CD4-positive, alpha-beta T cell (primary cell): ENCODE data around the gene ONECUT3. TPM values are rescaled to one million over a fixed set of nuclear protein-coding genes. Genes with fewer than 3 reads are reported as not detected.

Experiments used
- ATAC-seq: fragments of 200-7000 bp; cut with Tn5 transposase; one replicate; pipeline ENCODE4 v1.10.0; 2022; ENCODE audit warnings: mild to moderate bottlenecking; ENCODE audit not compliant: poor library complexity
- CTCF ChIA-PET: fragments of 350-600 bp; sonication (Branson Sonifier 250); formaldehyde crosslinking; loops from one replicate; lab custom pipeline; 2021; ENCODE audit warnings: antibody characterized with exemption, inconsistent platforms; lab: Charles Lee
- POLR2A ChIA-PET: fragments of 350-600 bp; sonication (Branson Sonifier 250); formaldehyde crosslinking; loops from one replicate; lab custom pipeline; 2021; ENCODE audit warnings: antibody characterized with exemption, inconsistent platforms; lab: Charles Lee
- DNase-seq, 14 experiments: peaks; one replicate each; pipeline ENCODE4 v3.0.0-alpha.2; 2013 to 2020; ENCODE audit warnings: mixed read lengths in 2 of 14
- H3K27ac ChIP-seq, 2 donors: one replicate each; pipeline versions ENCODE4 v1.5.1 to v1.7.0; 2013; ENCODE audit warnings: low read length in 2 of 2, low read depth in 1 of 2, mild to moderate bottlenecking in 1 of 2
- H3K27me3 ChIP-seq, 2 experiments: 1 replicate in 1 of 2; 2 replicates in 1 of 2; pipeline versions ENCODE4 v1.6.1 to v1.7.0; 2013; ENCODE audit warnings: low read length in 2 of 2, control low read depth in 1 of 2, mild to moderate bottlenecking in 1 of 2, moderate library complexity in 1 of 2; ENCODE audit not compliant: insufficient read depth in 2 of 2, control insufficient read depth in 1 of 2
- H3K36me3 ChIP-seq: one replicate; pipeline ENCODE4 v1.6.1; 2013; ENCODE audit warnings: low read length, control low read depth; ENCODE audit not compliant: insufficient read depth
- H3K4me1 ChIP-seq: one replicate; pipeline ENCODE4 v1.6.1; 2013; ENCODE audit warnings: low read length, control low read depth; ENCODE audit not compliant: insufficient read depth
- H3K4me3 ChIP-seq: one replicate; pipeline ENCODE4 v1.5.1; 2013; ENCODE audit warnings: mild to moderate bottlenecking, low read length, moderate library complexity
- H3K9me3 ChIP-seq, 2 experiments: 1 replicate in 1 of 2; 2 replicates in 1 of 2; pipeline versions ENCODE4 v1.6.1 to v1.7.0; 2013; ENCODE audit warnings: low read length in 2 of 2, mild to moderate bottlenecking in 2 of 2, control low read depth in 1 of 2, moderate library complexity in 1 of 2; ENCODE audit not compliant: control insufficient read depth in 1 of 2, insufficient read depth in 1 of 2
- H3K27ac Mint-ChIP-seq: one replicate; pipeline ENCODE4 v1.8.0; 2020; ENCODE audit warnings: mixed read lengths
- H3K27me3 Mint-ChIP-seq: one replicate; pipeline ENCODE4 v1.8.0; 2021; ENCODE audit warnings: mixed read lengths
- H3K36me3 Mint-ChIP-seq: one replicate; pipeline ENCODE4 v1.8.0; 2021; ENCODE audit warnings: low read depth, mixed read lengths
- H3K4me1 Mint-ChIP-seq: one replicate; pipeline ENCODE4 v1.8.0; 2021; ENCODE audit warnings: low read depth, mixed read lengths
- H3K4me3 Mint-ChIP-seq: one replicate; pipeline ENCODE4 v1.8.0; 2020; ENCODE audit warnings: mild to moderate bottlenecking, mixed read lengths
- H3K9me3 Mint-ChIP-seq: one replicate; pipeline ENCODE4 v1.8.0; 2020; ENCODE audit warnings: mixed read lengths
- intact Hi-C, 2 experiments: fragments of 100-400 bp; cut with DNase I in 1 of 2; cut with micrococcal nuclease in 1 of 2; formaldehyde crosslinking; loops; one replicate each; pipeline versions ENCODE4 v1.15.1 to v1.9.0; 2023 to 2025; cut with DNase I, micrococcal nuclease
- total RNA-seq, 174 experiments: library from RNA in 2 of 174; stranded (reverse) in 2 of 174; gene quantifications; one replicate each; pipeline ENCODE4 v1.2.3 and lab custom pipeline; 2021 to 2026
- TF ChIP-seq, protein P1 (sequence below): fragments of 200-600 bp; IDR thresholded peaks from one replicate; pipeline ENCODE4 v1.8.0; 2022; ENCODE audit warnings: antibody characterized with exemption, mild to moderate bottlenecking

The ONECUT3 gene
- total RNA-seq, 2 experiments from 2014 or later, result not detected

DNA sequence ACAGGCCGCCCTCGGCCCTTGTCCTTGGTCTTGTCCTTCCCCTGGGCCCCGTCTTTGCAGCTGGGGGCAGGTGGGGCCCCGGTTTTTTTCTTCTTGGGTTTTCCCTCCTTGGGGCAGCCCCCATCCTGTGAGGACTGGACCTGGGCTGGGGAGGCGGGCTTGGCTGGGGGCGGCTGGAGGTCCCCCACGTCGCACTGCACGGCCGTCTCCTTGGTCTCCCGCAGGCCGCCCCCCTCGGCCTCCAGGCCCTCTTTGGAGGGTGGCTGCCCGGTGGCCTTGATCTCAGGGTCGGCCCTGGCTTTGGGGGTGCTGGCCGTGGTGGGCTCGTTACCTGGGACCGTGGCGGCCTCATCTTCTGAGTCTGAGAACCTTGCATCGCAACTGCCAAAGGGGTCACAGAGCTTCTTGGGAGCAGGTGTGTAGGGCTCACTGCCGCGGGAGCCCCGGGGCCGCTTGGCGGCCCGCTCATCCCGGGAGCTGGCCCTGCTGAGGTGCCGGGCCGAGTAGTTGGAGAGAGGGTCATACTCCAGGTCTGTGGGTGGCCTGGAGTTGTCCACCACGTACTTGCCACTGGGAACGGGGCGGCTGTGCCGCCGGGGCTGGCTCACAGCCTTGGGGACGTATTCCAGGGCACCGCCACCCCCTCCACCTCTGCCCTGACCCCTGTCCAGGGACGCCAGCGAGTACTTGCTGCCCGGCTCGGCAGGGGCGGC, 74.4 kb downstream of the ONECUT3 start:
- no peak overlapping the region for H3K27ac Mint-ChIP-seq
- intact Hi-C loops, result loop anchor here in 1 of 2 experiments (5.0 to 10.0 kb wide), 2 partner anchors 155 to 283 kb away; no protein-coding TSS in a partner anchor
- H3K27me3 ChIP-seq, result no peaks in the 10 kb centered on the region
- no peak overlapping the region for H3K4me3 ChIP-seq
- no peak overlapping the region for H3K4me3 Mint-ChIP-seq
- H3K36me3 Mint-ChIP-seq, result peaks cover 31% of the 10 kb centered on the region
- peaks cover 4% of the 10 kb centered on the region for H3K4me1 Mint-ChIP-seq
- ChIA-PET POLR2A (interaction anchor here (0.5 to 1.9 kb wide), 2 partner anchors 29 to 991 kb away, joined by 3 to 5 read pairs; no protein-coding TSS in a partner anchor), CTCF (no interaction called here)
- TF ChIP-seq, protein P1, sequence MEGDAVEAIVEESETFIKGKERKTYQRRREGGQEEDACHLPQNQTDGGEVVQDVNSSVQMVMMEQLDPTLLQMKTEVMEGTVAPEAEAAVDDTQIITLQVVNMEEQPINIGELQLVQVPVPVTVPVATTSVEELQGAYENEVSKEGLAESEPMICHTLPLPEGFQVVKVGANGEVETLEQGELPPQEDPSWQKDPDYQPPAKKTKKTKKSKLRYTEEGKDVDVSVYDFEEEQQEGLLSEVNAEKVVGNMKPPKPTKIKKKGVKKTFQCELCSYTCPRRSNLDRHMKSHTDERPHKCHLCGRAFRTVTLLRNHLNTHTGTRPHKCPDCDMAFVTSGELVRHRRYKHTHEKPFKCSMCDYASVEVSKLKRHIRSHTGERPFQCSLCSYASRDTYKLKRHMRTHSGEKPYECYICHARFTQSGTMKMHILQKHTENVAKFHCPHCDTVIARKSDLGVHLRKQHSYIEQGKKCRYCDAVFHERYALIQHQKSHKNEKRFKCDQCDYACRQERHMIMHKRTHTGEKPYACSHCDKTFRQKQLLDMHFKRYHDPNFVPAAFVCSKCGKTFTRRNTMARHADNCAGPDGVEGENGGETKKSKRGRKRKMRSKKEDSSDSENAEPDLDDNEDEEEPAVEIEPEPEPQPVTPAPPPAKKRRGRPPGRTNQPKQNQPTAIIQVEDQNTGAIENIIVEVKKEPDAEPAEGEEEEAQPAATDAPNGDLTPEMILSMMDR, result no peak
- no peaks in the 10 kb centered on the region for H3K9me3 ChIP-seq
- H3K9me3 Mint-ChIP-seq, result no peaks in the 10 kb centered on the region
- H3K27ac ChIP-seq, result no peak overlapping the region
- no peak for DNase-seq
- ATAC-seq, result no peak
- H3K36me3 ChIP-seq, result peaks cover 66% of the 10 kb centered on the region
- no peaks in the 10 kb centered on the region for H3K27me3 Mint-ChIP-seq
- H3K4me1 ChIP-seq, result peaks cover 10% of the 10 kb centered on the region

DNA sequence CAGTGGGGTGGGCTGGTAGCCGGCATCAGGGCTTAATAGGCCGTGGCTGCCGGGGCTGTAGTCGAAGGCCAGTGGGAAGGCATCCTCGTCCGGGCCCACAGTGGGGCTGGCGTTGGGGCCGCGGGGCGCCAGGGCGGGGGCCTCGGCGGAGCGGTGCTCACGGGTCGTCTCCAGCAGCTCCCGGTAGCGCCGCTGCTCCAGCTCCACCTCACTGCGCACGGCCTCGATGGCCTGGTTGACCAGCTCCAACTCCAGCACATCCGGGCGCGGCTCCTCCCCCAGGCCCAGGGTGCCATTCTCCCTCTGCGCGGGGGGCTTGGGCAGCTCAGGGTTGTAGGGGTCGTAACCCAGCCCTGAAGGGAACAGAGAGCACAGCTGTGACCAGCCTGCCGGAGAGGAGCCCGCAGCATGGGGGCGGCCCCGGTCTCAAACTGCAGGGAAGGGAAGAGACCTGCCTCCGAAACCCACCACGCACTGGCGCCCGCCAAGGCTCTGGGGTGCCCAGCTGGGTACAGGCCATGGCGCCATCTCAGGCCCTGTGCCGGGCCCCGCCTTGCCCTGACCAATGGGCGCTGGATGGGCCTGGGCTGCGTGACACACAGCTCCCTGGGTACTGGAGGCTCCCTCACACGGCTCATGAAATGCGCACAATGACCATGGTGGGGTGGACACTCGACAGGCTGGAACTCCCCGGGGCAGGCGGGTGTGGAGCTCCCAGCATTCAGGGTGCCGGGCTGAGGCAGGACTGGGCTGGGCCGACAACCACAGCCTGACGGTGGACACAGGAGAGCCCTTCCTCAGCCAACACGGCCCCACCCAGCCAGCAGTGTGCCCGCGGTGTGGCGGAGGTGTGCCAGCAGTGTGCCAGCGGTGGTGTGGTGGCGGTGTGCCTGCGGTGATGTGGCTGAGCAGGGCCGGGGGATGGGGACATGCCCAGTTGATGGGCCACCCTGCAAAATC, 75.3 kb downstream of the ONECUT3 start:
- H3K27me3 ChIP-seq, result no peaks in the 10 kb centered on the region
- Mint-ChIP-seq H3K27ac (no peak overlapping the region), H3K4me3 (no peak overlapping the region), H3K36me3 (peaks cover 26% of the 10 kb centered on the region), H3K27me3 (no peaks in the 10 kb centered on the region), H3K9me3 (no peaks in the 10 kb centered on the region), H3K4me1 (peaks cover 4% of the 10 kb centered on the region)
- no peaks in the 10 kb centered on the region for H3K9me3 ChIP-seq
- no peak overlapping the region for H3K27ac ChIP-seq
- no peak for DNase-seq
- H3K4me3 ChIP-seq, result no peak overlapping the region
- POLR2A ChIA-PET, result interaction anchor here (1.9 kb wide), 1 partner anchor 28 kb away, joined by 5 read pairs; no protein-coding TSS in a partner anchor
- CTCF ChIA-PET, result interaction anchor here (1.1 kb wide), 1 partner anchor 9 kb away, joined by 4 read pairs; no protein-coding TSS in a partner anchor
- H3K4me1 ChIP-seq, result peaks cover 10% of the 10 kb centered on the region
- peaks cover 61% of the 10 kb centered on the region for H3K36me3 ChIP-seq
- intact Hi-C loops, result loop anchor here in 1 of 2 experiments (5.0 to 10.0 kb wide), 2 partner anchors 156 to 284 kb away; no protein-coding TSS in a partner anchor
- no peak for ATAC-seq
- TF ChIP-seq, protein P1, result no peak

DNA sequence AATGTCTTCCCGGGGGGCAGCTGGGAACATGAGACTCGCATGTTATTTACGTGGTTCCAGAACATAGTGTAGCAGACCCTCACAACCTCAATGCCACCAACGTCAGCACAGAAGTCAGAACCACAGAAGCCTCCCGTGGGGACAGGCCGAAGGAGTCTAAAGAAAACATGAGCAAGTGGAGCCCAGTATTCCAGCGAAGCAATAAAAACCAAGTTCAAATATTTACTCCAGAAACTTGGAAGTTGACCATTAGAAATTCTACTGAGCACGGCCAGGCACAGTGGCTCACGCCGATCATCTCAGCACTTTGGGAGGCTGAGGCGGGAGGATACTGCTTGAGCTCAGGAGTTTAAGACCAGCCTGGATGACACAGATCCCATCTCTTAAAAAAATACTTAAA, 76.7 kb downstream of the ONECUT3 start:
- no peaks in the 10 kb centered on the region for H3K27me3 ChIP-seq

More for the DNA sequence above, 76.7 kb downstream of the ONECUT3 start:
- Mint-ChIP-seq H3K27ac (no peak overlapping the region), H3K4me1 (peaks cover 4% of the 10 kb centered on the region), H3K27me3 (no peaks in the 10 kb centered on the region), H3K36me3 (peaks cover 17% of the 10 kb centered on the region), H3K4me3 (no peak overlapping the region), H3K9me3 (no peaks in the 10 kb centered on the region)
- CTCF ChIA-PET, result interaction anchor here (1.0 to 1.1 kb wide), 2 partner anchors 7 to 68 kb away, joined by 3 to 4 read pairs; no protein-coding TSS in a partner anchor
- TF ChIP-seq, protein P1, result no peak
- Histone ChIP-seq H3K9me3 (no peaks in the 10 kb centered on the region), H3K27ac (no peak overlapping the region), H3K36me3 (peaks cover 59% of the 10 kb centered on the region), H3K4me1 (peaks cover 17% of the 10 kb centered on the region), H3K4me3 (no peak overlapping the region)
- intact Hi-C loops, result loop anchor here in 1 of 2 experiments (5.0 to 10.0 kb wide), 2 partner anchors 158 to 285 kb away; no protein-coding TSS in a partner anchor
- no peak for DNase-seq
- POLR2A ChIA-PET, result no interaction called here
- ATAC-seq, result no peak
